ENCODE results near the gene MCF2L.

The MCF2L gene

DNA sequence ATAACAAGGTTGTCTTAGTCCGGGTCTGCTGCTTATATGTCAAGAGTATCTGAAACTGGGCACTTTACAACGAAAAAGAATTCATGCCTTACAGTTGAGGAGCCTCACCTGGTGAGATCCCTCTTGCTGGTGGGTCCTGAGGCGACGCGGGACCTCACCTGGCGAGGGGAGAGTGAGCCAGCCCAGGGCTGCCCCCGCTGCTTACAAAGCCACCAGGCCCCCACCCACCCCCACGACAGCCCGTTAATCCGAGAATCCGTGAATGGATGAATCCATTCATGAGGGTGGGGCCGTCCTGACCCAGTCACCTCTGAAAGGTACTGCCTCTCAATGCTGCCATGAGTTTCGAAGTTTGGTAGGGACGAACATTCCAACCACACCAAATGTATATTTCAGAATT, 82.6 kb downstream of the MCF2L start:
- TF ChIP-seq CTCF (IDR thresholded peaks at IDR 0.05): no peak

GRCh38 chr13:113052206-113052605, 83.2 kb downstream of the MCF2L start:
- no peak for TF ChIP-seq CTCF (IDR thresholded peaks at IDR 0.05)

DNA sequence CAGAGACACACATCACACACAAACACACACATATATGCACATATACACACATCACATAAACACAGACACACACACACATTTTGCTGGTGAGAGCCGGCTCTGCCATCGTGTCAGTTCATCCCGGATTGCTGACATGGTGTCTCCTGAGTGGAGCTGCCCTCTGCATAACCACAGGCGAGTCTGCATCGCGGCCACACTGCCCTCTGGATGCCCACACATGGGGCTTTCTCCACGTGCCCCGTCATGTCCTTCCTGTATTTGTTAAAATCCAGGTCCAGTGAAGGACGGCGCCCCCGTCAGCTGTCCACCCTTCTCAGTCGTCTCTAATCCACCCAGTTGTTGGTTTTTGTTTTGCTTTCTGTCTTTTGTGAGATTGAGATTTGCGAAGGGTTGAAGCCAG, 84.0 kb downstream of the MCF2L start:
- no peak for TF ChIP-seq CTCF (IDR thresholded peaks at IDR 0.05)

DNA sequence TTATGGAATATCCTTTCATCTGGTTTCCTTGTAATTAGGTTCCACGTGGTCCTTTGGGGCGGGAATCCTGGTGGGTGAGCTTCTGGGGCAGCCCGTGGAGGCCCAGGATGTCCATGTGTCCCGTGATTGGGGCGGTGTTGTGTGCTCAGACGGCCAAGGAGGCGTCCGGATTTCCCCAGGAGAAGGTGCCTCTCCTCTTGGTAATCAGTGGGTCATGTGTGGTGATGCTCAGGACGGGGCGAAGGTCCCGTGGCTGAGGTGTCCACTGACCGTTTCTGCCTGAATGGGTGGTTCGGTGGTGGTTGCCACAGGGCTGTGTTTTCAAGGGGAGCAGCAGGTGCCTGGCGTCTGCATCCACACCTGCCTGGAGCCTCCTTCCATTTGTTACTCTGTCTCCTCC, 84.4 kb downstream of the MCF2L start:
- no peak for TF ChIP-seq CTCF (IDR thresholded peaks at IDR 0.05)

DNA sequence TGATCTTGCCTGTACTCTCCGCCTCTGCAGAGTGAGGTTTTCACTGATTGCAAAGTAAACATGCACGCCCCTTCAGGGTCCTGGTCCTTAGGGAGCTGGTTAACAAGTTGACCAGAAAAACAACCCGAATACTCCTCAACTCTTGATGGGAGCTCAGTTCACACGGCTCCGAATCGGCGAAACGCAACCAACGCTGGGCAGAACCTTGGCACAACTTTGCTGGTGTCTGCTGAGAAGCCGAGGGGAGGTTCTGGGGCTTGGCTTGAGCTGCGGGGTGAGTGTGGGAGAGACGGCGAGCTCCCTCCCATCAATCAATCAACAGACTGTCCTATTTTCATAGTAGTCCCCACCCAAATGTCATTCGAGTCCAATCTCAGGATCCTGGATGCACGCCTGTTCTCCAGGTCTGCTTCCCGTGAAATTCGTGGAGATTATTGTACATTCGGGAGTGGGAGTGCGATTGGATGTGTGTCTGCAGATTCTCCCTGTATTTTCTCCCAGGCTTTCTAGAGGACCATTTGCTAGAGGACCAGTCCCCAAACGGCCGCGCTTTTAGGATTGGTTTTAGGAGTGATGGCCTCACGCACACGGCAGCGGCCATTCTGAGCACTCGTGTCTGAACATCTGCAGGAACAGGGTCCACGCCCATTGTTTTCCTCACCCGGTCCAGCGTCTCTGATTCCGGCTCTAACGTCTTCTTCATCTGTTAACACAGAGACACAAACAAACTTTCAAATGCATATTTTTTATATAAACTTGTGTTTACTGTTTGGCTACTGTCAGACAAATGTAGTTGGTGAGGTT, 85.0 kb downstream of the MCF2L start:
- TF ChIP-seq CTCF (IDR thresholded peaks at IDR 0.05): no peak

GRCh38 chr13:113057084-113057483, 88.1 kb downstream of the MCF2L start:
- no peak for TF ChIP-seq CTCF (IDR thresholded peaks at IDR 0.05)

- TF ChIP-seq CTCF (IDR thresholded peaks at IDR 0.05): no peak
These were observed 89.3 kb downstream of the MCF2L start for GRCh38 chr13:113058129-113058987.

Data from LNCAP (cell line).